GM12873 (cell line): ENCODE measurements around the gene AJAP1.

Source experiments
- CTCF ChIP-seq: IDR thresholded peaks from 2 replicates; pipeline ENCODE4 v1.5.1; 2012; ENCODE audit warnings: low read depth, mild to moderate bottlenecking, moderate library complexity, low read length, control low read depth; ENCODE audit not compliant: insufficient read depth; ENCODE audit errors: missing control alignments

Gene AJAP1

GRCh38 chr1:4634156-4634792 is 20.1 kb upstream of the AJAP1 start:
- TF ChIP-seq CTCF: no peak

- TF ChIP-seq CTCF: no peak
Measured at GRCh38 chr1:4634793-4635406, 19.5 kb upstream of the AJAP1 start.

DNA sequence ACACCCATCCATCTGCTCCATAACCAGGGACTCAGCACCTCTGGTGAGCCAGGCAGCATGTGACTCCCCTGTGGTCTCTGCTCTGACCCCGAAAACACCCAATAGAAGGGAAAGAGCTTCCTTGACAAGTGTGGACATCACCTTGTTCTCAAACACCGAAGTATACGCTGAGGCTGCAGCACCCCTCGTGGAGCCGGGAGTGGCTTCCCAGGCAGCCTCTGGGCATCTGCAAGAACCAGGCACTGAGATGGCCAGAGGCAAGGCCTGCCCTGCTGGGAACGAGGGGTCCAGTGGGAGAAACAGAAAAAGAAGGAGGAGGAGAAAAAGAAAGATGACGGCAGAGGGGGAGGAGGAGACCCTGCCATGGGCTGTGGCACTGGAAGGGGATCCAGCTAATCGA is 18.2 kb upstream of the AJAP1 start:
- TF ChIP-seq CTCF: no peak

DNA sequence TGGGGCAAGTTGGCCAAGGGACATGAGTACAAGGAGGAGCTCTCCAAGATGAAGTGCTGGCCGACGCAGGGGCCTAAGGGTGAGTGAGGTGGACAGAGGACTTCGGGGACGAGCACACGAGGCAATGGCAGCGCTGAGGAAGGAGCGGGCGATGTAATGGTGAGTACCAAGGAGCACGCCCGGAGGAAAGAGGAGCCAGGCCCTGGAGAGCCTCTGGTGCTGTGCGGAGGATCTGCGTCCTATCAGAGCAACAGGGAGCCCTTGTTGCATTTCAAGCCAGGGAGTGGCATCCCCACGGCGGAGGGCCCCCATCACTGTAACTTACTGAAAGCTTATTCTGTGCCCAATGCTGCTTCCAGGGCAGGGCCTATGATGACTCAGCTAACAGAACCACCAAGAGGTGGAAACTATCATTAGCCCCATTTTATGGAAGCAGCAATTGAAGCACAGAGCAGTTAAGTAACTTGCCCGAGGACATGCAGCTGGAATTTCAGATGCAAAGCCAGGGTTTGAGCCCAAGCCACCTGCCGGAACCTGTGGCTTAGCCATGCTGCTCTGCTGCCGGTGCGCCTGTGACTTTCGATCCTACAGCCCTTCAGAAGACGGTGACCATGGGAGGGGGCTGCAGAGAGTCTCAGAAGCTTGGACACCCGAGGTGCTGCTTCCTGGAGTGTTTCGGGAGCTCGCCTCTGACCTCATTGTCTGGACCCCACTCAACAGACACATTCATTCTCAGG is 17.6 kb upstream of the AJAP1 start:
- no peak for TF ChIP-seq CTCF

DNA sequence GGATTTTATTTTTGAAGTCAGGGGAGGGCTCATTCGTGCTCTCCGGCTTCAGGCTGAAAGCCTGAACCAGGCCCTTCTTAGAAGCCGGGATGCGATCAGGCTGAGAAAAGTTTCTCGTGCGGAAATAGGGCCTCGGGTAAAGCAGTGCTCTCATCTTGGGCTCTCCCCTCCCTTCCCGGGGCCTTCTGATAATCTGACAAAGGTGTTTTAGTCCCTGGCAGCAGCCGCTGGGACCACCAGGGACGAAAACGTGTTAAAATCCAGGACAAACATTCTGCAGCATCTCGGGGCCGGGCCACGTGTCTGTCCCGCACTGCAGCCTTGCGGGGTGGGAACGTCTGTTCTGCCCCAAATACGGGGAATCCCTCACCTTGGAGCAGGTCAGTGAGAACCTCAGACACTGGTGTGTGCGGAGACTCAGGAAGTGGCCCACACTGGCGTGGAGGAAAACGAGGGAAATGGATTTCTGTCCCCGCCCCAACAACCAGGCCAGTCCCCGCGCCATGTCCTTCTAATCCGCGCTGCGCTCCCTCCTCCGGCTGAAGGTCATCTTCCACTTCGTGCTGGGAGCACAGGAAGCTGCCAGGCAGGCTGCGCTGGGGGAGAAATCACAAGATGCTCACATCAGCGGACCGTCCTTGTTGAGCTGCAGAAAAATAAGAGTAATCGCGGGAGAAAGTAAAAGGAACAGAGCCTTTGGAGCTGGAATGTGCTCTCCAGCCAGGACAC is 16.6 kb upstream of the AJAP1 start:
- no peak for TF ChIP-seq CTCF

DNA sequence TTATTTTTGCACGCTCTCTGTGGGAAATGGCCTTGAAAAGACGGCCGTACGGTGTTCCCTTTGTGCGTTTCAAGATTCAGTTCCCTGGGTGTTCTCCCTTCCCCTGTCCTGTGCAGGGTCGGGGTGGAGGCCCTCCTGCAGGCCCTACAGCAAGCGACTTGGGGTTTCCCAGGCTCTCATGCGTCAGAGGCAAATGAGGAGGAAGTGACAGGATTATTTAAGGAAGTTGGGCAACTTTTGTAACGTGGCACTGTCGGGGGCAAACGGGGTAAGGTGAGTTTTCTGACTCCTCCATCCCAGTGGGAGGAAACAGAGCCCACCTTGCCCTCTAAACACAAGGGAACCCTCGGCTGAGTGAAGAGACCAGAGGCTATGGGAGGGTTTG is 16.1 kb upstream of the AJAP1 start:
- no peak for TF ChIP-seq CTCF

GRCh38 chr1:4640931-4641330 is 13.5 kb upstream of the AJAP1 start:
- TF ChIP-seq CTCF: no peak
